ENCODE results near the gene GPATCH8.

GRCh38 chr17:44383861-44384260 is 119.3 kb downstream of the GPATCH8 start:
- TF ChIP-seq POLR2A (IDR thresholded peaks at IDR 0.05; ENCODE audit: low read depth, low read length) (no peak), POLR2AphosphoS5 (IDR thresholded peaks at IDR 0.05; ENCODE audit: low read depth, low read length) (no peak)

All from GM12892 (cell line).